Natural killer cell treated with Interleukin-12 subunit alpha and Interleukin-12 subunit beta and Interleukin-15 and Interleukin-18, amount 100 ng/mL, for 72 hours (primary cell): Measurements from ENCODE around the gene BCL2. TPM values are rescaled to one million over a fixed set of nuclear protein-coding genes. Genes with fewer than 3 reads are reported as not detected.

Experiments
- ATAC-seq, 2 donors: fragments of 150-1000 bp; cut with Tn5 transposase in 1 of 2; sonication (Bioruptor Pico), chemical (Tn5 transposase) in 1 of 2; 2 replicates each; pipeline ENCODE4 v1.10.0; 2021
- DNase-seq: peaks from one replicate; pipeline ENCODE4 v3.0.0; 2022; ENCODE audit warnings: low spot score
- H3K27ac Mint-ChIP-seq, 2 donors: 1 replicate in 1 of 2; 2 replicates in 1 of 2; pipeline ENCODE4 v1.8.0; 2022; ENCODE audit warnings: mixed read lengths in 2 of 2, mild to moderate bottlenecking in 1 of 2, moderate library complexity in 1 of 2
- H3K27me3 Mint-ChIP-seq, 2 donors: 1 replicate in 1 of 2; 2 replicates in 1 of 2; pipeline ENCODE4 v1.8.0; 2022; ENCODE audit warnings: mixed read lengths in 2 of 2
- H3K36me3 Mint-ChIP-seq: one replicate; pipeline ENCODE4 v1.8.0; 2022; ENCODE audit warnings: mixed read lengths
- H3K4me1 Mint-ChIP-seq, 2 donors: 1 replicate in 1 of 2; 2 replicates in 1 of 2; pipeline ENCODE4 v1.8.0; 2022; ENCODE audit warnings: low read depth in 2 of 2, mixed read lengths in 2 of 2, mild to moderate bottlenecking in 1 of 2
- H3K4me3 Mint-ChIP-seq: one replicate; pipeline ENCODE4 v1.8.0; 2022; ENCODE audit warnings: mixed read lengths
- H3K9me3 Mint-ChIP-seq: 2 replicates; pipeline ENCODE4 v1.8.0; 2022; ENCODE audit warnings: mixed read lengths
- total RNA-seq, 2 donors: library from RNA; stranded (reverse); gene quantifications; one replicate each; pipeline ENCODE4 v1.2.3, GENCODE V29; 2022

BCL2 gene
- total RNA-seq, 2 donors from 2014 or later, result 61.7 to 84.7 TPM

DNA sequence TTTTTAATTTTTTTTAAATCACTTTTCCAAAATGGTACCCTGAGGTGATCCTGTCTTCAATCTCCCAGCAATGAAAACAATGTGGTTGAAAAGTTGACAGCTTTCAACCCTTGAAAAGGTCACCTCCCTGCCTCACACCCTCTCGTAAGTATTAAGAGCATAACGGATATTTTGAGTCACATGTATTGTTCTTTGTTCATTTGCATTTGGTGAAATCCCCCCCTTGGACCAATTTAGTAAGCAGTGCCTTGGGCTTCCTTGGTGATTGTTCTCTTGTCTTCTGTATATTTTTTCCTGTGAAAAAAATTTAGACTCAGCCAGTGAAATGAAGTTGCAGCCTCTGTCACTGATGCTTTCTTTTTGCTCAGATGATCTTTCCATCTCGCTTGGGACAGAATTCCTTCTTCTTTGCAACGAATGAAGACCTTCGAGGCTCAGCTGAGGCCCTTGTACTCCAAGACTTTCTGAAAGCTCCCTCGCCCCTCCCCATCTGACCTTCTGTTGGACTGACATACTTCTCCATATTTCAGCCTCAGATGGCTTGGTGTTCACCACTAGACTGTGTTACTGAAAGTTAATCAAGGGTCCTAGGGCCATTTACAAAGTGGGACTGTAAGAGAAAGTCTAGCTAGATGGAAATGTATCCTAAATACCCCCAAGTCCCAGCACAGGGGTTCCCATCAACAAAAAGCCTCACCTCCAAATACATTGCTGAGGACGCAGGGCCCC, 158.4 kb downstream of the BCL2 start:
- no peaks in the 10 kb centered on the region for H3K27me3 Mint-ChIP-seq
- H3K4me3 Mint-ChIP-seq, result peak overlapping the region; percentile 82
- H3K9me3 Mint-ChIP-seq, result peaks cover 3% of the 10 kb centered on the region
- peaks cover 80 to 93% of the 10 kb centered on the region in 2 donors for H3K4me1 Mint-ChIP-seq
- peak overlapping the region; percentile 95 to 99 for H3K27ac Mint-ChIP-seq
- no peaks in the 10 kb centered on the region for H3K36me3 Mint-ChIP-seq
- ATAC-seq, result peak; percentile 78 to 81
- DNase-seq, result peak; percentile 78

DNA sequence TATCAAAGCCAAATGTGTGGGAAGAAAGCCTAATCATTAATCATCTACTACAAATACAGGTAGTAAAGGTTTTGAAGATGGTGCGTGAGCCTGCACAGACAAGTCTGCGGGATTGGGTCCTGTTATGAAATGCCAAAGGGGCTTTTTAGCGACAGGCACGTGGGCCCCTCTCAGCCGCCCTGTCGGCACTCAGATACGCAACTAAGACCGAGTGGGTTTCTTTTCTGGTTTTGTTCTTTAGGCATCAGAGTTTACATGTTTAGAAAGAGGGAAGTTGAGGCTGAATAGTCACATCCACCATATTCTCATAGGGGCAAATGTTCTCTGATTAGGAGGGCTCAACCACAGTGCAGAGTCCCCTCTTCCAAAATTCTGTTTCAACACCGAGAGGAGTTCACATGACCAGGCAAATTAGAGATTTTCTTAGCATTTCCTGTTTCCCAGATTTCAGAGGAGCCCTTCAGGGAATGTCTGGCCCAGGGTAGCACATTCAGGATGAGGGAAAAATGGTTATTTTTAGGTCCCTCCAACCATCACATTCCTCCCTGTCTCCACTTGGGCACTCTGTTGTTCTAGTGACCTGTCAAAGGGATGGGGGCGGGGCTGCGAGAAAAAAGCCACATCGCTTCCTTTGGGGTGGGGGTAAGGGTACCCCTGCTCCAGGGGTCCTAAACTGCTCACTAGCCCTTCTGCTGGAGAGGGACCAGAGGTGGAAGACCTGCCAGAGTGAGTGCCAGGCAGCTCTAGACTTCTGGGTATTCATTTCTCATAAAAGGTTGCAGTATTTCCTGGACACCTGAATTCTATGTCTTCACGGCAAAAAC, 159.2 kb downstream of the BCL2 start:
- peak in 1 of 2 donors; percentile 0 for ATAC-seq
- peak overlapping the region; percentile 95 to 99 for H3K27ac Mint-ChIP-seq
- no peaks in the 10 kb centered on the region for H3K27me3 Mint-ChIP-seq

DNA sequence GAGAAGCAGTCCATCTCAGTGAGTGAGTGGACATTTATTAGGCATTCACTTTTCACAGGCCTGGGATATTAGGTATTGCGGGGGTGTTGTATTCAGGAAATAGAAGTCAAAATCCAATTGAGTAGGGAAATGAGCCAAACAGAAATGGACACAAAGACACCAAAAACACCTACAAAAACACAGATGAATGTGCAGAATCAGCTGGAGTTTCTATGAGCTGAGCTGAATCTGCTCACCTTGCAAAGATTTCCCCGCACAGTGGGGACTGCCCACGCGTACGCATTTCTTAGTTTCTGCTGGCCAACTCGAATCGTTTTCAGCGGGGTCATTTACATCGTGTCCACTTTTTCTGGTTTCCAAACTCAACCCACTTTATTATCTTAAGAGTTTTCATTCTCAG, 160.0 kb downstream of the BCL2 start:
- H3K4me3 Mint-ChIP-seq, result peak overlapping the region; percentile 82
- ATAC-seq, result no peak
- H3K27me3 Mint-ChIP-seq, result no peaks in the 10 kb centered on the region
- DNase-seq, result no peak
- no peaks in the 10 kb centered on the region for H3K36me3 Mint-ChIP-seq
- peaks cover 3% of the 10 kb centered on the region for H3K9me3 Mint-ChIP-seq
- peak overlapping the region; percentile 95 to 99 for H3K27ac Mint-ChIP-seq
- H3K4me1 Mint-ChIP-seq, result peaks cover 87 to 97% of the 10 kb centered on the region in 2 donors

More for the DNA sequence above, 159.2 kb downstream of the BCL2 start:
- Mint-ChIP-seq H3K9me3 (peaks cover 3% of the 10 kb centered on the region), H3K4me1 (peaks cover 82 to 94% of the 10 kb centered on the region in 2 donors), H3K36me3 (no peaks in the 10 kb centered on the region), H3K4me3 (peak overlapping the region; percentile 82)
- DNase-seq, result no peak

DNA sequence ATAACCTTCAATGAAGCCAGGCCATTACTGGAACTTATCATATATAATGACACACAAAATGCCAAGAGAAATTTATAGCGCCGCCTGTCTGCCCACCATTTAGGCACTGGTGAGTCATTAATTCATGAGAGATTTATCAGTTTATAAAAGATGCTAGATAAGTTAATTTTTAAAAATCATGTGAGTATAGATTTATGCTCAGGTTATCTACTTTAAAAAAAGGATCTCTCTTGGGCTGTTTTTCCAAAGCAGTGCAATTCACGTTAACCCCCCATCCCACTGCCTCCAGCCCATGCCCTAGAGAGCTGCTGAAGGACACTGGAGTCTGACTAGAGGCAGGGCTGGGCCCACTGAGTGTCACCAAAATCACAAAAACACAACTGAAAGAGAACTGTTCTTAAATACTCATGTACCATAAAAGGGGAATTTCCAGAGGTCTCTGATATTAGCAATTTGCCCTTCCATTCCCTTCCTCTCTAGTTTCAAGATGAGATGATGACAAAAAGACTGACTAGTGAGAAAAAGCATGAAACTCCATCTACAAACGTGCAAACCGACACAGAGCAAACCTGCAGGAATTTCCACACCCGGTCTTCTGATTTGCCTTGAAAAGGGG, 160.8 kb downstream of the BCL2 start:
- Mint-ChIP-seq H3K36me3 (no peaks in the 10 kb centered on the region), H3K27me3 (no peaks in the 10 kb centered on the region), H3K9me3 (peaks cover 3% of the 10 kb centered on the region), H3K4me3 (peak overlapping the region; percentile 82), H3K27ac (peak overlapping the region; percentile 95 to 99), H3K4me1 (peaks cover 87 to 97% of the 10 kb centered on the region in 2 donors)
- ATAC-seq (no peak), DNase-seq (no peak)

DNA sequence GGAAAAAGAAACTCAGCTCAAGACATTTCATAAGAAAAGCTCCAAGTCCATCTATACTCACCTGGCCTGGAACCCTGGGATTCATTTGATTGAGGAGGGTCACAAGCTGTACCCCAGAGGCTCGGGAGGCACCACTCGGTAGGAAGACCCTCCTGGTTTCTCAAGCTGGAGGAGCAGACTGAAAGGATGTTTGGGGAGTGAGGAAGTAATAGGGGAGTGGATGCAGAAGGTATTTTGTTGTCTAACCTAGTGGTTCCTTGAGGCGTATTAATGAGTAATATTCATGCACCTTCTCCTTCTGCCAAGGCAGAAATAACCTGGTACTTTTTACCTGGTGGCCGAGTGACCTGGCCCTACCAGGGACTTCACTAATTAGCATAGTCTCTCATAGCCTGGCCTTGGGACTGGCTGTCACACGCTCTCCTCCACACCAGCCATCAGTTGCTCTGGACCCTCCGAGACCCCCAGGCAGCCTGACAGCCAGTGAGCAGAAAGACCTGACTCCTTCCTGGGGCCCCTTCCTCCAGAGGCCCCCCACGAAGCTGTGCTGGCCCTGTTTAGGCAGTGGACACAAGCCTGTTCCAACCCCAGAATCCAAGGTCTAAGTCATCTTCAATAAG, 161.4 kb downstream of the BCL2 start:
- peaks cover 2% of the 10 kb centered on the region for H3K9me3 Mint-ChIP-seq
- no peaks in the 10 kb centered on the region for H3K27me3 Mint-ChIP-seq
- H3K27ac Mint-ChIP-seq, result peak overlapping the region; percentile 95 to 99

DNA sequence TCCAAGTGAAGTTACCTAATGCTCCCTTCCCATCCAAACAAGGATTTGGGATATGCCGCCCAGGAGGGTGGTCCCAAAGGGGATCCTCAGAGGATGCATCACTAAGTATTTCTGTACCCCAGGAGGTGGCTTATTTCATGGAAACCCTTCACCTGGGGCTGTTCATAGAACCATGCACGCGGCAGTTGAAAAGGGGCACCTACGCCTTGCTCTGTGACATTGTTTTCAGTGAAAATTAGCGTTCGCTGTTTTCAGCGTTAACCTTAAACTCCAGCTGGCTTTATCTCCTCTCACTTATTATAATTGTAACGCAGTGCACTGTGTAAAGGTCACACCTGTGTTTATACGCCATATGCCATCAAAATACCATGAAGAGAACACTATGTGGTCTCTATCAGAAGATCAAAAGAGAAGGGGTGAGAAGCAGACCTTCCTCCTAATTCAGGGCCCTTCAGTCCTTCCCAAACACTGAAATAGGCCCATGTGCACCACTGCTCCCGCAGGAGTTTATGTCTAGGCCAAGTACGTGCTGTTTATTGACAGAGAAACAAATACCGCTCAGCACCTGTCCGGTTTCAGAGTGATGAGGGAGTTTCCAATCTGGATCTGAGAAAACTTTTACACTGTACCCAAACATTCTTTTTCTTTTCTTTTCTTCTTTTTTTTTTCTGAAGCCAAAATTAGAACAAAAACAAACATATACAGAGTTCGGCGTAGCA, 162.1 kb downstream of the BCL2 start:
- H3K27me3 Mint-ChIP-seq, result no peaks in the 10 kb centered on the region
- DNase-seq, result no peak
- H3K9me3 Mint-ChIP-seq, result no peaks in the 10 kb centered on the region
- H3K4me1 Mint-ChIP-seq, result peaks cover 82 to 97% of the 10 kb centered on the region in 2 donors
- ATAC-seq, result no peak
- peak overlapping the region; percentile 95 to 99 for H3K27ac Mint-ChIP-seq
- H3K36me3 Mint-ChIP-seq, result no peaks in the 10 kb centered on the region
- peak overlapping the region; percentile 82 for H3K4me3 Mint-ChIP-seq

More for the DNA sequence above, 161.4 kb downstream of the BCL2 start:
- ATAC-seq (no peak), DNase-seq (no peak)
- Mint-ChIP-seq H3K4me1 (peaks cover 82 to 97% of the 10 kb centered on the region in 2 donors), H3K4me3 (peak overlapping the region; percentile 82), H3K36me3 (no peaks in the 10 kb centered on the region)

DNA sequence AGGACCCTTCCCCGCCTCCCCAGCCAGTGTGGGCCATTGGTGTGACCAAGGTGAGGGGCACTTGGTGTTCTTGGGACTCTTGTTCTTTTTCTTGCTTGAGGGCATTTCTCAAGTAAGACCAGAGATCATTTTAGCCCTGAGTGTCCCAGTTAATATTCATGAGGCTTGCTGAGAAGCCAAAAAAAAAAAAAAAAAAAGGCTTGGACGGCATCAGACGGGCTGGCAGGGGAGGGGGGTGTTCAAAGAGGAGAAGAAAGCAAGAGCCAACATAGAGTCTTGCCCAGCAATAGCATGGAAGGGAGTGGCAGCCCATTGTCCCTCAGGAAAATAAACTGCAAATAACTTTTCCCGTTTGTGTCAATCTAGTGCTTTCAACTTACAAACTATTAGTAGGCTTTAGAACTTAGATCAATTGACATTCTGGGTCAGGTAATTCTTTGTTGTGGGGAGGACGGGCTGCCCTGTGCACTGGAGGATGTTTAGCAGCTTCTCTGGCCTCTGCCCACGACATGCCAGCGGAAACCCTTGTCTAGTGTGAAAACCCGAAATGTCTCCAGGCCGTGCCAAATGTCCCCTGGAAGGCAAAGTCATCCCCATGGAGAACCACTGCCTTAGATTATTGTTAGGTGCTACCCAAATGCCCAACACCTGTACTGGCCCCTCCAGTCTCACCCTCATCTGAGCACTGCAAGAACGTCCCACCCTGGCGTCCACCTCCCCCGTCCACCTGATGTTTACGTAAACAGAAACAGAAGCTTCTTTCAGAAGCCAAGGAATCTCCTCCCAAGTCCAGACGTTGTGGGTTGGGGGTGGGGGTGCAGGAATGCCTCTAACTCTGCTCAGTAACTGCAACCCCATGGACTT, 163.4 kb downstream of the BCL2 start:
- Mint-ChIP-seq H3K27ac (peak overlapping the region; percentile 95 to 99), H3K27me3 (no peaks in the 10 kb centered on the region), H3K36me3 (no peaks in the 10 kb centered on the region), H3K4me1 (peaks cover 78 to 97% of the 10 kb centered on the region in 2 donors), H3K4me3 (peak overlapping the region; percentile 81), H3K9me3 (no peaks in the 10 kb centered on the region)
- no peak for ATAC-seq
- DNase-seq, result no peak

DNA sequence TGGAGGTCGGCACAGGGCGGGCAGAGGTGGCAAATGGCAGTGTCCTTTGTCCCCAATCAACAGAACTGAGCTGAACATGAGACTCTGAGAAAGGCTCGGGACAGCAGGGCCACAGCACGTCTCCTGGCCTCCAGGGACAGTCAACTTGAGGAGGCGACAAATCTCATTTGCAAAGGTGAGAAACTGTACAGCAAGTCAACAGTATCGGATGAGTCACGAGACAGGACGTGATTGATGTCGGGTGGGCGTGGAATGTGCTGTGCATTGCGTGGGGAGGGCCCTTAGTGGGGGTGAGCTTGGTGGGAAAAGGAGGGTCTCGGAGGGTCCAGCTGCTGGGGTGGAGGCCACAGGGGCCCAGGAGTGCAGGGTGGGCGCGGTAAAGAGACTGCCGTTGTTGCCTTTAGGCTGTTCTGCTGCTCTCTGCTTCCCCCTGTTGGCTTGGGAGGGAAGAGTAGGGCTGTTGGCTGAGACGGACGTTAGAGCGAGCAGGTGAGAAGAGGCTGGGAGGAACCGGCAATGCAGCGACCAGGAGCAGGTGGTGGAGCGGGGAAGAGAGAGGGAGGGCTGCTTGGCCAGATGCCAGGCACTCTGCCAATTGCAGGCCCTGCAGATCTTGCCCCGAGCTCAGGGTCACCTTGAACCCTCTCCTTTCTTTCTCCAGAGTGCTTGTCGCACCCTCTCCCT, 164.3 kb downstream of the BCL2 start:
- no peaks in the 10 kb centered on the region for H3K27me3 Mint-ChIP-seq
- DNase-seq, result peak; percentile 91
- H3K4me1 Mint-ChIP-seq, result peaks cover 79 to 97% of the 10 kb centered on the region in 2 donors
- peak; percentile 87 to 88 for ATAC-seq
- H3K36me3 Mint-ChIP-seq, result no peaks in the 10 kb centered on the region
- H3K4me3 Mint-ChIP-seq, result peak overlapping the region; percentile 81
- H3K27ac Mint-ChIP-seq, result peak overlapping the region; percentile 95 to 99
- H3K9me3 Mint-ChIP-seq, result no peaks in the 10 kb centered on the region

DNA sequence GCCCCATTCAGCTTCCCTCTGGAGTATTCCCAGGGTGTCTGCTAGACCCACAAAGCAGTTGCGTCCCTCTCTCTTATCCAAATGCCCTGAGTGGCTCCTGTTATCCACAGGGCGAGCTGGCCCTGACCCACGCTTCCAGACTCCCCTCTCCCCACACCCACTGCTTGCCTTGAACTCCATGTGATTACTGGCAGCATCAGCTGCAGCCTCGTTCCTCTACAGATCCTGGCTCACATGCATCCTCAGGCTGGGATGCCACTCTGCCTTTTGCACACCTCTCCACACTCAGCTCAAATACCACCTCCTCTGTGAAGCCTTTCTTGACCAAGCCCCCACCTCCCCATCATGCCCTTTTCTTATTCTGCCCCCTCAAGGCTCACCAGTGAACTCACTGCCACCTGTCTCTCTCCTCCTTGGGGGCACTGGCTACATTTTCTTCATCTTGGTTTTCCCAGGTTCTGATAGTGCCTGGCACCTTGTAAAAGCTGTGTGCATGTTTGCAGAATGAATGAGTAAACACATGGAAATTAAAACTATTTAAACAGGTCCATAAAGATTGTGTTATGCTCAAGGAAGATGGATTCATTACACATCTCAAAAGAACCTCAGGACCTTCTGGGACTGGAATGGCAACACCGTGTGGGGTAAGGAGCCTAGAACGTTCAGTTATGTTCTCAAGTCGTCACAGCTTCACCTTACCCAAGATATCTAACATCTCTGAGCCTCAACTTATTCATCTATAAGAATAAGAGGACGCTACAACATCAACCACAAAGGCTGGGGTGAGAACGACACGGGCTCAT, 165.0 kb downstream of the BCL2 start:
- no peaks in the 10 kb centered on the region for H3K36me3 Mint-ChIP-seq
- no peaks in the 10 kb centered on the region for H3K27me3 Mint-ChIP-seq
- H3K4me3 Mint-ChIP-seq, result peak overlapping the region; percentile 81
- ATAC-seq, result no peak
- peaks cover 72 to 91% of the 10 kb centered on the region in 2 donors for H3K4me1 Mint-ChIP-seq
- no peaks in the 10 kb centered on the region for H3K9me3 Mint-ChIP-seq
- peak overlapping the region; percentile 95 to 99 for H3K27ac Mint-ChIP-seq
- DNase-seq, result no peak

DNA sequence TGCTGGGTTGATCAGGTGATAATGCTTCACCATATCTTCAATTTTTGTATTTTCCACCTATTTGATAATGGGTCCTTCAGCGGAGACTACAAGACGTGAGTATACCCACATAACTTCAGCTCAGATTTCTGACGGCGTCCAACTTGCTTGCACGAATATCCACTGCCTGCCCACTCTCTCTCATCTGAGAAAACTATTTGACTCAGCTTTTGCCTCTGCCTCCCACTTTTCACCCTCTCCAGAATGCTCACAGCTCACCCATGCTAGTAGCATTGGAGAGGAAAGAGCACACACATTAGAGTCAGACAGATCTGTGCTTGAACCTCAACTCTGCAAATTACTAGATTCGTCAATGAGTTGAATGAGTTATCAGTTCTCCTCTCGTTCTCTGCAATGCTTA, 166.8 kb downstream of the BCL2 start:
- DNase-seq (no peak), ATAC-seq (peak in 1 of 2 donors; percentile 72)
- Mint-ChIP-seq H3K4me3 (peak overlapping the region; percentile 59), H3K4me1 (peaks cover 69 to 74% of the 10 kb centered on the region in 2 donors), H3K27ac (peak overlapping the region; percentile 95 to 99), H3K9me3 (no peaks in the 10 kb centered on the region), H3K27me3 (no peaks in the 10 kb centered on the region), H3K36me3 (no peaks in the 10 kb centered on the region)

DNA sequence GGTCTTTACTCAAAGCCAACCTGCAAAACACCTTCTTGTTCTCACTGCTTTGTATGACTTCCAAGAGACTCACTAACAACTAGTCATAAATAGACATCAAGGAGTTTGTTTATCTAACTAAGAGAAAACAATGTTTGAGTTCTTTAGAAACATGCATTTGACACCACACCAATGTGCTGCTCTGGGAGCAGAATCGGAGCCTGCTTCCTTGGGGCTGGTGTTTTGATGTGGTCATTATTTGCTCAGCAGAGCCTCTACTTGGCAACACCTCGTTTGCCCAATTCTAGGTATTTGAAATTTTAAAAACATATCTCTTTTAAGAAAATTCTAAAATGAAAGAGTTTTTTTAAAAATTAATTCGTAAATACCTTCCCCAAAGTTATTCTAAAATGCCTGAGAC, 167.5 kb downstream of the BCL2 start:
- Mint-ChIP-seq H3K36me3 (no peaks in the 10 kb centered on the region), H3K9me3 (no peaks in the 10 kb centered on the region), H3K27me3 (no peaks in the 10 kb centered on the region), H3K4me1 (peaks cover 64 to 69% of the 10 kb centered on the region in 2 donors), H3K4me3 (peak overlapping the region; percentile 59), H3K27ac (peak overlapping the region; percentile 95 to 99)
- DNase-seq (no peak), ATAC-seq (no peak)
